ENCODE data around the gene BFSP2. TPM values are rescaled to one million over a fixed set of nuclear protein-coding genes. Genes with fewer than 3 reads are reported as not detected.
"Not testable (repeated sequence)": the region's sequence is repeated elsewhere in the genome, so short reads cannot be mapped to it uniquely, and the experiment has no call there.

The BFSP2 gene
- total and polyA plus RNA-seq, 2 experiments from 2014 or later, result not detected

- no peaks in the 10 kb centered on the region for H3K27me3 ChIP-seq
- H3K79me2 ChIP-seq, result no peaks in the 10 kb centered on the region
- no peak overlapping the region for H2AFZ ChIP-seq
- no peaks in the 10 kb centered on the region for H4K20me1 ChIP-seq (ENCODE audit: insufficient read depth, poor library complexity, severe bottlenecking)
- H3K9me3 ChIP-seq (ENCODE audit: low read depth), result no peaks in the 10 kb centered on the region
- H3K9me2 ChIP-seq (replicated peaks; ENCODE audit: insufficient read depth), result no peaks in the 10 kb centered on the region
- no peak overlapping the region for H3K27ac ChIP-seq
- DNase-seq (ENCODE audit: low spot score), result no peak
- H3K4me2 ChIP-seq, result no peak overlapping the region
- TF ChIP-seq CTCF (IDR thresholded peaks at IDR 0.05; ENCODE audit: poor library complexity), result no peak
- TF ChIP-seq EZH2phosphoT487 (IDR thresholded peaks at IDR 0.05; ENCODE audit: low read depth, severe bottlenecking, unreplicated experiment), result no peak
- no peak for TF ChIP-seq EZH2 (IDR thresholded peaks at IDR 0.05; ENCODE audit: borderline replicate concordance)
- no peaks in the 10 kb centered on the region for H3K36me3 ChIP-seq (replicated peaks; ENCODE audit: insufficient read depth, low read depth)
- WGBS (ENCODE audit: low lambda C conversion rate, missing lambda C conversion rate), result 95% methylated on average over 6 of the region's 6 CpGs
- no peak overlapping the region for H3K4me3 ChIP-seq
- no peaks in the 10 kb centered on the region for H3K4me1 ChIP-seq (ENCODE audit: insufficient read depth)
Measured at GRCh38 chr3:133512416-133513089, 112.7 kb downstream of the BFSP2 start.

GRCh38 chr3:133514418-133514817 lies 114.6 kb downstream of the BFSP2 start:
- H3K9me2 ChIP-seq (replicated peaks; ENCODE audit: insufficient read depth), result no peaks in the 10 kb centered on the region
- H3K4me1 ChIP-seq (ENCODE audit: insufficient read depth), result no peaks in the 10 kb centered on the region
- H3K9me3 ChIP-seq (ENCODE audit: low read depth), result no peaks in the 10 kb centered on the region
- no peaks in the 10 kb centered on the region for H3K36me3 ChIP-seq (replicated peaks; ENCODE audit: insufficient read depth, low read depth)
- H3K4me3 ChIP-seq, result no peak overlapping the region
- TF ChIP-seq EZH2phosphoT487 (IDR thresholded peaks at IDR 0.05; ENCODE audit: low read depth, severe bottlenecking, unreplicated experiment), result no peak
- no peak overlapping the region for H3K27ac ChIP-seq
- H3K27me3 ChIP-seq, result no peaks in the 10 kb centered on the region
- H3K79me2 ChIP-seq, result no peaks in the 10 kb centered on the region
- H2AFZ ChIP-seq, result no peak overlapping the region
- H3K4me2 ChIP-seq, result no peak overlapping the region
- 84% methylated on average over 6 of the region's 6 CpGs for WGBS (ENCODE audit: low lambda C conversion rate, missing lambda C conversion rate)
- DNase-seq (ENCODE audit: low spot score), result no peak
- no peaks in the 10 kb centered on the region for H4K20me1 ChIP-seq (ENCODE audit: insufficient read depth, poor library complexity, severe bottlenecking)

- no peak overlapping the region for H3K4me3 ChIP-seq
- H3K36me3 ChIP-seq (replicated peaks; ENCODE audit: insufficient read depth, low read depth), result no peaks in the 10 kb centered on the region
- no peaks in the 10 kb centered on the region for H3K9me2 ChIP-seq (replicated peaks; ENCODE audit: insufficient read depth)
- H4K20me1 ChIP-seq (ENCODE audit: insufficient read depth, poor library complexity, severe bottlenecking), result no peaks in the 10 kb centered on the region
- WGBS (ENCODE audit: low lambda C conversion rate, missing lambda C conversion rate), result 92% methylated on average over 1 of the region's 1 CpG
- H3K27me3 ChIP-seq, result no peaks in the 10 kb centered on the region
- TF ChIP-seq CTCF (IDR thresholded peaks at IDR 0.05; ENCODE audit: poor library complexity) (no peak), EZH2 (IDR thresholded peaks at IDR 0.05; ENCODE audit: borderline replicate concordance) (no peak), EZH2phosphoT487 (IDR thresholded peaks at IDR 0.05; ENCODE audit: low read depth, severe bottlenecking, unreplicated experiment) (no peak)
- no peak overlapping the region for H3K27ac ChIP-seq
- no peak overlapping the region for H3K4me2 ChIP-seq
- H2AFZ ChIP-seq, result no peak overlapping the region
- no peaks in the 10 kb centered on the region for H3K79me2 ChIP-seq
- H3K9me3 ChIP-seq (ENCODE audit: low read depth), result no peaks in the 10 kb centered on the region
- no peaks in the 10 kb centered on the region for H3K4me1 ChIP-seq (ENCODE audit: insufficient read depth)
- no peak for DNase-seq (ENCODE audit: low spot score)
Measured at GRCh38 chr3:133515127-133515526, 115.3 kb downstream of the BFSP2 start.

GRCh38 chr3:133520286-133520685 lies 120.4 kb downstream of the BFSP2 start:
- H3K4me2 ChIP-seq, result no peak overlapping the region
- no peaks in the 10 kb centered on the region for H4K20me1 ChIP-seq (ENCODE audit: insufficient read depth, poor library complexity, severe bottlenecking)
- H3K4me1 ChIP-seq (ENCODE audit: insufficient read depth), result no peaks in the 10 kb centered on the region
- H3K27ac ChIP-seq, result no peak overlapping the region
- no peaks in the 10 kb centered on the region for H3K9me2 ChIP-seq (replicated peaks; ENCODE audit: insufficient read depth)
- no peak for TF ChIP-seq CTCF (IDR thresholded peaks at IDR 0.05; ENCODE audit: poor library complexity)
- no peak for TF ChIP-seq EZH2 (IDR thresholded peaks at IDR 0.05; ENCODE audit: borderline replicate concordance)
- no peak for TF ChIP-seq EZH2phosphoT487 (IDR thresholded peaks at IDR 0.05; ENCODE audit: low read depth, severe bottlenecking, unreplicated experiment)
- no peak overlapping the region for H3K4me3 ChIP-seq
- no peaks in the 10 kb centered on the region for H3K27me3 ChIP-seq
- no peak overlapping the region for H2AFZ ChIP-seq
- no peak for DNase-seq (ENCODE audit: low spot score)
- H3K79me2 ChIP-seq, result no peaks in the 10 kb centered on the region
- no peaks in the 10 kb centered on the region for H3K36me3 ChIP-seq (replicated peaks; ENCODE audit: insufficient read depth, low read depth)
- H3K9me3 ChIP-seq (ENCODE audit: low read depth), result no peaks in the 10 kb centered on the region

- H3K27me3 ChIP-seq; H3K36me3 ChIP-seq (replicated peaks; ENCODE audit: insufficient read depth, low read depth); H3K4me3 ChIP-seq; H3K9me3 ChIP-seq (ENCODE audit: low read depth); H3K9me2 ChIP-seq (replicated peaks; ENCODE audit: insufficient read depth); H3K27ac ChIP-seq; H3K4me1 ChIP-seq (ENCODE audit: insufficient read depth); H3K79me2 ChIP-seq; H3K4me2 ChIP-seq; H2AFZ ChIP-seq; DNase-seq (ENCODE audit: low spot score); H4K20me1 ChIP-seq (ENCODE audit: insufficient read depth, poor library complexity, severe bottlenecking): not testable (repeated sequence)
- WGBS (ENCODE audit: low lambda C conversion rate, missing lambda C conversion rate), result 91% methylated on average over 4 of the region's 4 CpGs
Measured at GRCh38 chr3:133520938-133521337, 121.1 kb downstream of the BFSP2 start.
